CD4-positive, alpha-beta T cell treated with Interleukin-6 at 100 ng/mL for 8 hours (primary cell): ENCODE results near the gene MLH1.
A peak's percentile ranks its signal among the peaks of the same experiment; 100 is the strongest.

Experiments used
- DNase-seq: peaks from one replicate; pipeline ENCODE4 v3.0.0-alpha.2; 2020; ENCODE audit warnings: mixed read lengths, low spot score

The MLH1 gene

DNA sequence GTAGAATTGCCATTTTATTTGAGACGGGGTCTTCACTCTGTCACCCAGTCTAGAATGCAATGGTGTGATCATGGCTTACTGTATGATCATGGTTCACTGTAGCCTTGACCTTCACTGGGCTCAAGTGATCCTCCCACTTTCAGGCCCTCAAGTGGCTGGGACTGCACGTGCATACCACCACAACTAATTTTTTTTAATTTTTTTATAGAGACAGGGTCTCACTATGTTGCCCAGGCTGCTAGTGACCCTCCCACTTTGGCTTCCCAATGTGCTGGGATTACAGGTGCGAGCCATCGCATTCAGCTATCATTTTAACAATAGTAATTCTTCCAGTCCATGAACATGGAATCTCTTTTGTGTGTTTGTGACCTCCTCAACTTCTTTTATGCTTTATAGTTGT, 12.3 kb upstream of the MLH1 start:
- DNase-seq: no peak

- peak; percentile 3 for DNase-seq
These were observed 5.0 kb upstream of the MLH1 start for GRCh38 chr3:36988356-36988755.

- no peak for DNase-seq
These were observed 4.3 kb upstream of the MLH1 start for GRCh38 chr3:36989005-36989404.

- no peak for DNase-seq
These were observed 3.8 kb upstream of the MLH1 start for GRCh38 chr3:36989568-36989967.

- no peak for DNase-seq
These were observed 2.2 kb upstream of the MLH1 start for GRCh38 chr3:36991147-36991546.

- no peak for DNase-seq
These were observed 1.2 kb upstream of the MLH1 start for GRCh38 chr3:36991923-36992805.

DNA sequence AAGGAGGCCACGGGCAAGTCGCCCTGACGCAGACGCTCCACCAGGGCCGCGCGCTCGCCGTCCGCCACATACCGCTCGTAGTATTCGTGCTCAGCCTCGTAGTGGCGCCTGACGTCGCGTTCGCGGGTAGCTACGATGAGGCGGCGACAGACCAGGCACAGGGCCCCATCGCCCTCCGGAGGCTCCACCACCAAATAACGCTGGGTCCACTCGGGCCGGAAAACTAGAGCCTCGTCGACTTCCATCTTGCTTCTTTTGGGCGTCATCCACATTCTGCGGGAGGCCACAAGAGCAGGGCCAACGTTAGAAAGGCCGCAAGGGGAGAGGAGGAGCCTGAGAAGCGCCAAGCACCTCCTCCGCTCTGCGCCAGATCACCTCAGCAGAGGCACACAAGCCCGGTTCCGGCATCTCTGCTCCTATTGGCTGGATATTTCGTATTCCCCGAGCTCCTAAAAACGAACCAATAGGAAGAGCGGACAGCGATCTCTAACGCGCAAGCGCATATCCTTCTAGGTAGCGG, 452 bp upstream of the MLH1 start, which contains the start of gene EPM2AIP1:
TSS of gene EPM2AIP1 (minus strand) at position 326 of the 520 bp plus-strand sequence. CDS start at position 272, 54 bp downstream.
- no peak for DNase-seq

GRCh38 chr3:37014620-37015019, 21.3 kb downstream of the MLH1 start:
- DNase-seq: no peak

DNA sequence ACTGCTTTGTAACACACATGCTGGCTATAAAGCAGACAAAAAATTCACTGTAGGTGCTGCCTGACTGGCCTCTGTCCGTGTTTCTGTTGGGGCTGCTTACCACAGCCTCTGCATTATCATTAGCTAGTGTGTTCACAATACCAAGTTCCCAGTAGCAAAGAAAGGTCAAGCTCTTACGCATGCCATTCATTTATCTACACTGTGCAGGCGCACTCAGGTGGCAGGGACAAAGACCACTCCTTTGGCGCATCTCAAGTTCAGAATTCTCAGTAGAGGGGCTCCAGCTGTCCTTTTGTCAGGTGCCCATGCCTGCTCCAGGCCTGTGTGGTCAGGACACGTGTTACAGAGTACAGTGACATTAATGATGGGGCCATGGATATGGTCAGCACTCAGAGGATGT, 22.3 kb downstream of the MLH1 start:
- DNase-seq: no peak

GRCh38 chr3:37016903-37017302, 23.6 kb downstream of the MLH1 start:
- DNase-seq: no peak

DNA sequence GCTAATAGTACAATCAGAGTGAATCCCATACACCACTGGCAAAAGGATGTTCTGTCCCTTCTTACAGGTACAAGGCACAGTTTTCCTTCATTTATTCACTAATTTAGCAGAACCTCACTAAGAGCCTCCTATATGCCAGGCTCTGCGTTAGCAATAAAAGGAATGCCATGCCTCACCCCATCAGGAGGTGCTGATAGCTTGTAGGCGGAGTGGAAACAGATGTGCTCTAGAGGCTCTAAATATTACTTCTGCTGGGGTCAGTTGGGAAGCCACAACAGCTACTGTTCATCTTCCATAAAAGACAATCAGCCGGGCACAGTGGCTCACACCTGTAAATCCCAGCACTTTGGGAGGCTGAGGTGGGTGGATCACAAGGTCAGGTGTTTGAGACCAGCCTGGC, 24.4 kb downstream of the MLH1 start:
- DNase-seq: no peak

DNA sequence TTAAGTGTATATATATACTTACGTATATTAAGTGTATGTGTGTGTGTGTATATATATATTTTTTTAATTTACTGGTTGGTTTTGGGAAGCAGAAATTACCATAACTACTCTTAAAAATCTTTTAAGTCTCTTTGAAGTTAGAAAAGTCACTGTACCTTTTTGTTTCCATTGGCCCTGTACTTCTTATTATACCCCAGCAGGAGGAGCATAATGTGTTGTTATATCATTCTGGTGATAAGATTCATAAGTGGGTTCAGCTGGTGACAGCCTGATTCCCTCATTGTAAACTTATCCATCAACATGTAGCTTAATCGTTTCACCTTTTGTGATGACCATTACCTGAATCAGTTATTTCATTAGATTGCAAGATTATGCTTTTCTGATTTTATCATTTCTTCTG, 30.8 kb downstream of the MLH1 start:
- no peak for DNase-seq

GRCh38 chr3:37024820-37025405, 31.6 kb downstream of the MLH1 start:
- DNase-seq: no peak

GRCh38 chr3:37025561-37026335, 32.4 kb downstream of the MLH1 start:
- DNase-seq: no peak

GRCh38 chr3:37026851-37027250, 33.5 kb downstream of the MLH1 start:
- DNase-seq: no peak

DNA sequence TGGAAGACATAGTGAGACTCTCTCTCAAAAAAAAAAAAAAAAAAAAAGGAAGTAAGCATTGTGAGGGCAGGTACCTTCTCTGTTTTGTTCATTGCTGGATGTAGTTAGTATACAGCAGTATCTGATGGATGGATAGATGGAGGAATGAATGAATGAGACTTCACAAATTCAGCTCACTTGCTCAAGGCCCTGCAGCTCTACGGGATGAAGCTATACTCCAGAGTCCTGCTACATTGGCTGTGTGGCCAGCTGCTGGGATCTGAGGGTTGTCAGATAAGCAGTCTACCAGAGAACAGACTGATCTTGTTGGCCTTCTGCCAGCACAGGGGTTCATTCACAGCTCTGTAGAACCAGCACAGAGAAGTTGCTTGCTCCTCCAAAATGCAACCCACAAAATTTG, 35.0 kb downstream of the MLH1 start:
- DNase-seq: no peak

DNA sequence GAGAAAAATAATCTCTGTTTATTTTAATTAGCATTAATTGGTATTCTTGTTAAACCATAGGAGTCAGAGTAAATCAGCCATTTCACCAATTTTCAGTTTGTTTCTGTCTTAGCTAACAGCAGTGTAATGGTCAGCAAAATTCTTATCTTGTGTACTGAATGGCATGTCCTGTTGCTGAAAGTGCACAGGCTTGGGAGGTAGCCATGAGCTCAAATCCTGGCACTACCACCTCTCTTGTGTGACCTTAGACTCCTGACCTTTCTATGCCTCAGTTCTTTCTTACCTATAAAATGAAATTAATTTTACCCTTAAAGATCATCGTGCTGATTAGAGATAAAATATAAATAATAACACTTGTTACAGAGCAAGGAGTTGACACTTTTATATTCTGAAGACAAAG, 35.8 kb downstream of the MLH1 start:
- DNase-seq: no peak

DNA sequence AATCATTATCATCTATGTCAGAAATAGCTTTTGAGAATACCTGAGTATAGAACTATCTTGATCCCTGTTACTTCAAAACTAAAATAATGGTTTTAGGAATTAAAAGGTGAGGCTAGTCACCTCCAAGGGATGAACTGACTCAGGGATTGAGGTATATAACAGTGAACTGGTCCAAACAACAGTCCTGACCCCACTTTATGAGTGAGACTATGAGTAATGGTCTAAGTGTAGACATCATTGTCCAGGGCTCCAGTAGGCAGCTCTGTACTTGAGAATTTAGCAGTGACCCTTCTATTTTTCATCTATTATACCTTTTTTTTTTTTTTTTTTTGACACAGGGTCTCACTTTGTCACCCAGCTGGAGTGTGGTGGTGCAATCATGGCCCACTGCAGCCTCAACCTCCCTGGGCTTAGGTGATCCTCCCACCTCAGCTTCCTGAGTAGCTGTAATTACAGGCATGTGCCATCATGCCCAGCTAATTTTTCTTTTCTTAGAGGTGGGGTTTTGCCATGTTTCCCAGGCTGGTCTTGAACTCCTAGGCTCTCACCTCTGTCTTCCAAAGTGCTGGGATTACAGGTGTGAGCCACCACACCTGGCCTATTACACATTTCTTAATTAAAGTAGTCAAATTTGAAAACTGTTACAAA, 36.3 kb downstream of the MLH1 start:
- DNase-seq: no peak

GRCh38 chr3:37030588-37030987, 37.3 kb downstream of the MLH1 start:
- DNase-seq: no peak

DNA sequence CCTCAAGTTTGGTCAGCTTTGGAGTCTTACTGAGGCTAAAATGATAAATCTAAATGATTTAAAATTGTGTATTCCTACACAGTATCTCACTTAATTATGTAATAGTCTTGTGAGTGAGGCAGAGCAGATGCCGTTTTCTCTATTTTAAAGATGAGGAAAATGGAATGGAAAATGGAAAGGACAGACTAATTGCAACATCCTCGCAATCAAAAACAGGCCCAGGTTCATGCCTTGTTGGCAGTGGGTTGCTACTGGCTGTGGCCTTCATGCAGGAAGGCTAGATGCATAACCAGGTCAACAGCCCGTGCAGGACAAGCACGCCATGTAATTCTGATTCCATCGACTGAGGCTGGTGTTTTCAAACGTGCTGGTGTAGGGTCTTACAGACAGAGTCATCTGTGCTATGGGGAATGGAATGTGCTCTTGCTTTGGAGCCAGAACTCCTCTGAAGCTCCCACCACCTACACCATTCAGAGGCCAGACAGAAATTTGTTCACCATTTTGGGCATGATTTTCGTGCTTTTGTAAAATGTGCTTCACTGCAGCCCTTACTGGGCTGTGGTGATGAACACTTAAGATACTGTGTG, 37.9 kb downstream of the MLH1 start:
- DNase-seq: no peak

DNA sequence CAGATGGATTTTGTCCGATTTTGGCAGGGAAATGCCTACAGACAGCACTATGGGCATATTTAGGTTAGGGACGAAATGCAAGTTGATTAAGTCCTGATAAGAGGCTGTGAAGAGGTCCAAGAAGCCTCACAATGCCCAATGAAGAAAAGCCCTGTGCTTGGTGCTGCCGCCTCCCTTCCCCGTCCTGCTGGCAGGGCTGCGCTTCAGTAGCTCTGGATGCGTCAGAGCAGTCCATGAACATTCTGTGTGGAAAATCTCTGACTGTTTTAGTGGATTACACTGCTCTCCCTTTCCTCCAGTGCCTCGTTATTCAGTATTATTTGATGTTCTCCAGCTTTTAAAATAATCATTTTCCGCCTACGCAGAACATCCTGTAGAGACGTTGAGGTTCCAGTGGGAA, 39.6 kb downstream of the MLH1 start:
- DNase-seq: no peak

- DNase-seq: no peak
These were observed 44.0 kb downstream of the MLH1 start for GRCh38 chr3:37037352-37037751.
